ENCODE results near the gene PROM1.

DNA sequence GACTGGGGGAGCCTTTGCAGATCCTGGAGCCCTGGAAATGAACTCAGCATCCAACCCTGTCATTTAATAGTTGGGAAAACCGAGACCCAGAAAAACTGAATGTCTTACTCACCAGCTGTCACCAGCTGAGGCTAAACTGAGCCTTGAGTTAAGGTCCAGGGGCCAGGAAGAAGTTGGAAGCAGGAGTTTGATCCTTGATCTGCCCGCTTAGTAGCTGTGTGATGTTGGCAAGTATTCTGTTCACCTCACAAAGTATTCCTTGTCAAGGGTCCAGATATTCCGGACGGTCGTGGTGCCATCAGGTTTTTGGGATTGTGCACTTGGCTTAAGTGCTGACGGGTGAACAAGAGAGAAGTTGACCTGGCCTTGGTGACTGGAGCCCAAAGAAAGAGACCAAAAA lies 30.7 kb upstream of the PROM1 start:
- TF ChIP-seq, protein P1, sequence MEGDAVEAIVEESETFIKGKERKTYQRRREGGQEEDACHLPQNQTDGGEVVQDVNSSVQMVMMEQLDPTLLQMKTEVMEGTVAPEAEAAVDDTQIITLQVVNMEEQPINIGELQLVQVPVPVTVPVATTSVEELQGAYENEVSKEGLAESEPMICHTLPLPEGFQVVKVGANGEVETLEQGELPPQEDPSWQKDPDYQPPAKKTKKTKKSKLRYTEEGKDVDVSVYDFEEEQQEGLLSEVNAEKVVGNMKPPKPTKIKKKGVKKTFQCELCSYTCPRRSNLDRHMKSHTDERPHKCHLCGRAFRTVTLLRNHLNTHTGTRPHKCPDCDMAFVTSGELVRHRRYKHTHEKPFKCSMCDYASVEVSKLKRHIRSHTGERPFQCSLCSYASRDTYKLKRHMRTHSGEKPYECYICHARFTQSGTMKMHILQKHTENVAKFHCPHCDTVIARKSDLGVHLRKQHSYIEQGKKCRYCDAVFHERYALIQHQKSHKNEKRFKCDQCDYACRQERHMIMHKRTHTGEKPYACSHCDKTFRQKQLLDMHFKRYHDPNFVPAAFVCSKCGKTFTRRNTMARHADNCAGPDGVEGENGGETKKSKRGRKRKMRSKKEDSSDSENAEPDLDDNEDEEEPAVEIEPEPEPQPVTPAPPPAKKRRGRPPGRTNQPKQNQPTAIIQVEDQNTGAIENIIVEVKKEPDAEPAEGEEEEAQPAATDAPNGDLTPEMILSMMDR (IDR thresholded peaks at IDR 0.05), result no peak
- TF ChIP-seq POLR2A (IDR thresholded peaks at IDR 0.05), result no peak
